ENCODE measurements around the gene LINGO1. TPM values are rescaled to one million over a fixed set of nuclear protein-coding genes. Genes with fewer than 3 reads are reported as not detected.

LINGO1 gene
- total and polyA plus RNA-seq, 9 donors, result 0.36 to 4.5 (median 1.3) TPM

- Histone ChIP-seq H3K27me3 (no peaks in the 10 kb centered on the region), H3K4me1 (ENCODE audit: insufficient read depth) (no peaks in the 10 kb centered on the region), H3K9me3 (no peaks in the 10 kb centered on the region), H3K27ac (no peak overlapping the region), H3K36me3 (no peaks in the 10 kb centered on the region), H3K4me3 (no peak overlapping the region)
- DNase-seq, result no peak
- TF ChIP-seq EP300 (IDR thresholded peaks at IDR 0.05) (no peak), POLR2A (IDR thresholded peaks at IDR 0.05) (no peak), CTCF (IDR thresholded peaks at IDR 0.05) (no peak)
- 91 to 93% (median 92%) methylated on average over 6 of the region's 6 CpGs for WGBS, 3 donors
- intact Hi-C loops (cut with DNase I), result no loop called here
Measured at GRCh38 chr15:77605547-77605946, 27.2 kb downstream of the LINGO1 start.

- Histone ChIP-seq H3K4me3 (no peak overlapping the region), H3K9me3 (no peaks in the 10 kb centered on the region), H3K36me3 (no peaks in the 10 kb centered on the region), H3K4me1 (ENCODE audit: insufficient read depth) (no peaks in the 10 kb centered on the region), H3K27me3 (no peaks in the 10 kb centered on the region), H3K27ac (no peak overlapping the region)
- DNase-seq, result no peak
- TF ChIP-seq CTCF (IDR thresholded peaks at IDR 0.05) (no peak), POLR2A (IDR thresholded peaks at IDR 0.05) (no peak), EP300 (IDR thresholded peaks at IDR 0.05) (no peak)
- 58 to 76% (median 69%) methylated on average over 2 of the region's 2 CpGs for WGBS, 3 donors
- intact Hi-C loops (cut with DNase I), result no loop called here
Measured at GRCh38 chr15:77604973-77605372, 27.7 kb downstream of the LINGO1 start.

GRCh38 chr15:77603611-77604336 lies 28.9 kb downstream of the LINGO1 start:
- TF ChIP-seq EP300 (IDR thresholded peaks at IDR 0.05) (no peak), POLR2A (IDR thresholded peaks at IDR 0.05) (no peak), CTCF (IDR thresholded peaks at IDR 0.05) (no peak)
- Histone ChIP-seq H3K9me3 (no peaks in the 10 kb centered on the region), H3K36me3 (no peaks in the 10 kb centered on the region), H3K27me3 (no peaks in the 10 kb centered on the region), H3K27ac (no peak overlapping the region), H3K4me1 (ENCODE audit: insufficient read depth) (no peaks in the 10 kb centered on the region), H3K4me3 (no peak overlapping the region)
- no peak for DNase-seq
- WGBS, 3 donors, result 76 to 82% (median 76%) methylated on average over 14 of the region's 14 CpGs
- intact Hi-C loops (cut with DNase I), result no loop called here

- H3K27ac ChIP-seq, result no peak overlapping the region
- 97 to 98% (median 97%) methylated on average over 1 of the region's 1 CpG for whole genome bisulfite sequencing, 3 donors
- no peaks in the 10 kb centered on the region for H3K4me1 ChIP-seq (ENCODE audit: insufficient read depth)
- no peak overlapping the region for H3K4me3 ChIP-seq
- TF ChIP-seq EP300 (IDR thresholded peaks at IDR 0.05), result no peak
- TF ChIP-seq CTCF (IDR thresholded peaks at IDR 0.05), result no peak
- no peak for TF ChIP-seq POLR2A (IDR thresholded peaks at IDR 0.05)
- H3K27me3 ChIP-seq, result no peaks in the 10 kb centered on the region
- no peak for DNase-seq
- H3K36me3 ChIP-seq, result no peaks in the 10 kb centered on the region
- intact Hi-C loops (cut with DNase I), result no loop called here
- H3K9me3 ChIP-seq, result no peaks in the 10 kb centered on the region
Measured at GRCh38 chr15:77602800-77603199, 29.9 kb downstream of the LINGO1 start.

Data from ovary (tissue), 9 donors.